Measurements from ENCODE around the gene TSPAN9.
"Not testable (repeated sequence)": the region's sequence is repeated elsewhere in the genome, so short reads cannot be mapped to it uniquely, and the experiment has no call there.

Gene TSPAN9

DNA sequence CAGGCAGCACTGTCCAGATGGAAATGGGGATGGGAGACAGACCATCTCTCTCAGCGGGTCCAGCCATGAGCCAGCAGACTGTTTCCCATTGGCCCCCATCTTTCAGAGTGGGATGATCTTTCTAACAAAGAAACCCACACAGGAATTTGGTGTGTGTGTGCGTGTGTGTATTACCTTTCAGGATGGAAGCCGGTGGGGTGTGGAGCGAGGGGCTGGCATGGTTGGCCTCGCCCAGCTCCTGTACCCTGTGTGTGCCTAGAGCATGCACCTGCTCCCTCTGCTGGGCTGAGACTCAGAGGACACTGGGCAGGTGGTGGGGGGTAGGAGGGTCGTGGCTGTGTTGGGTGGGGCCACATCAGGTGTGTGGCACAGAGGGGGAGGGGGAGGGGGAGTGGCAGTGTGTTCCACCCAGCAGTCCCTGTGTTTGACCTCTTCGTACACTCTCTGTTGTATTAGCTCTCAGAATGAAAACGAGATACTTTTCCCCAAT lies 33.0 kb upstream of the TSPAN9 start:
- no peak for DNase-seq (ENCODE audit: low read depth)

DNA sequence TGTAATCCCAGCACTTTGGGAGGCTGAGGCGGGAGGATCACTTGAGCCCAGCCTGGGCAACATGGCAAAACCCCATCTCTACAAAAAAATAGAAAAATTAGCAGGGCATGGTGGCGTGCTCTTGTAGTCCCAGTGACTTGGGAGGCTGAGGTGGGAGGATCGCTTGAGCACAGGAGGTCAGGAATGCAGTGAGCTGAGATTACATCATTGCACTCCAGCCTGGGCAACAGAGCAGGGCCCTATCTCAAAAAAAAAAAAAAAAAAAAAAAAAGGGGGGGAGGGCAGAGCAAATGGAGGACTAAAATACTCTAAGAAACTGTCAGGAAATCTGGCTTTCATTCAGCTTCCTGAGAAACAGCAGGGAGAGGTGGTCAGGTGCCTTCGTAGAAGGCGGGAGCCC lies 31.7 kb upstream of the TSPAN9 start:
- DNase-seq (ENCODE audit: low read depth): no peak

- DNase-seq (ENCODE audit: low read depth): no peak
These were observed 31.2 kb upstream of the TSPAN9 start for GRCh38 chr12:3045989-3046388.

- no peak for DNase-seq (ENCODE audit: low read depth)
These were observed 30.6 kb upstream of the TSPAN9 start for GRCh38 chr12:3046441-3047200.

DNA sequence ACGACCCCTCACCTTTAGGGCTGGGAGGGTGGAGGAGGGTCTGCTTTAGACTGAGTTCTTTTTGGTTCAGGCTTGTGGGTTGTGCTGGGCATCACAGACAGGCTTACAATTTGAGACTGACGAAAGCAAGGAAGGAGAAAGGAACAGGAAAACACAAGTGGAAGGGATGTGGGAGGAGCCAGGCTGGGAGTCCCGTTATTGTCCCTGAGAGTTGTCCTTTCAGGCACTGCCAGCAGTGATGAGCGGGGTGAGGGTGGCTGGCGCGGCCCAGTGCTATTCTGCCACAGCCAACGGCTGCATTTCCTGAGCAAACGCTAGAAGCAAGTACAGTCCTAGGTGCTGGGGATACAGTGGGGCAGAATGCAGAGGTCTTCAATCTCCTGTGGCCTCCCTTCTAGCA lies 29.2 kb upstream of the TSPAN9 start:
- DNase-seq (ENCODE audit: low read depth): no peak

- no peak for DNase-seq (ENCODE audit: low read depth)
These were observed 28.6 kb upstream of the TSPAN9 start for GRCh38 chr12:3048540-3048939.

DNA sequence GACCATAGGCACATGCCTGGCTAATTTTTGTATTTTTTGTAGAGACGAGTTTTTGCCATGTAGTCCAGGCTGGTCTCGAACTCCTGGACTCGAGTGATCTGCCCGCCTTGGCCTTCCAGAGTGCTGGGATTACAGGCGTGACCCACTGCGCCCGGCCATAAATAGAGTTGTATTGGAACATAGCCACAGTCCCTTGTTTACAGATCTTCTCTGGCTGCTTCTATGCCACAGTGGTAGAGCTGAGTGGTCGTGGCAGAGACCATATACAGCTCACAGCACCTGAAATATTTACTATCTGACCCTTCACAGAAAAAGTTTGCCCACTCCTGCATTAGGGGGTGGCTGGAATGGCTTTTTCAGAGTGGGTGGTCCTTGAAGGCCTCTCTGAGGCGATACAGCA lies 28.0 kb upstream of the TSPAN9 start:
- no peak for DNase-seq (ENCODE audit: low read depth)

DNA sequence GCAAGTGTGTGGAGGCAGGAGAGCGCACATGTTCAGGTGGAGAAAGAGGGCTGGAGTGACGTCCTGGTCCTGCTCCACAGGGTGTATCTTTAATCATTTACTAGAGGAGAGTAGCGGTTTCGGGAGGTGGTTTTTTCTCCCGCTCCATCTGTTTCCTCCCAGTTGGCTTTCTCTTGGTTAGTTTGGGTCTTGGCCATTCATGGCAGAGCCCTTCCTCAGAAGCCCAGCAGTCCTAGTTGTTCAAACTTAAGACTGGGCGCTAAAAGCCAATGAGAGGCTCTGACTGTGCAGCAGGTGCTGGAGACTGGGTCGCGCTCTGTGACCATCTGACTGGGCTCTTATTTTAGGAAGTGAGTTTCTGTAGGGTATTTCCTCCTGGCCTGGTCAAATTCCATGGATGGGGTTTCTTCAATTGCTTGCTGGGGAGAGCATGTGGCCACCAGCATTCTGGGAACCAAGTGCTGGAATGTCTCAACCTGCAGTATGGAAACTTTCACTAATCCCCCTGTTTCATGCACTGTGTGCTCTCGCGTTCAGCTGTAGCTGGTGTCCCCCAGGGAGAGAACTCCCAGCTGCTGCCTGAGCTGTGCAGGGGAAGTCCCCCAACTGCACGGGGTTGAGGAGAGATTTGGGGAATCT lies 27.4 kb upstream of the TSPAN9 start:
- no peak for DNase-seq (ENCODE audit: low read depth)

DNA sequence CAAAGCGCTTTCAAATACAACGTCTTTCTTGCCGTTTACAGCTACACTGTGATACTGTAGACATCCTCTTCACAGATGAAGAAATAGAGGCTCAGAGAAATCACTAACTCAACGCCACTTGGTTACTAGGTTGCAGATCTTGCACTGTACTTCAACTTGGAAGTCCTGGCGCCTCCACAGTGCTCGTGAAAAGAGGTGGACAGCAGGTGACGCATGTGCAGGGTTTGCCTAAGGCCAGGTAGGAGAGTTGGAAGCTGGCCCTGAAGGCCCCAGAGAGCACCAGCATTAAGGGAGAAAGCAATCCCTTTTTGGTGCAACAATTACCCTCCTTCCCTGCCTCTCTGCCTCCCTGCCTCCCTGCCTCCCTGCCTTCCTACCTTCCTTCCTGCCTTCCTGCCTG lies 22.8 kb upstream of the TSPAN9 start:
- no peak for DNase-seq (ENCODE audit: low read depth)

DNA sequence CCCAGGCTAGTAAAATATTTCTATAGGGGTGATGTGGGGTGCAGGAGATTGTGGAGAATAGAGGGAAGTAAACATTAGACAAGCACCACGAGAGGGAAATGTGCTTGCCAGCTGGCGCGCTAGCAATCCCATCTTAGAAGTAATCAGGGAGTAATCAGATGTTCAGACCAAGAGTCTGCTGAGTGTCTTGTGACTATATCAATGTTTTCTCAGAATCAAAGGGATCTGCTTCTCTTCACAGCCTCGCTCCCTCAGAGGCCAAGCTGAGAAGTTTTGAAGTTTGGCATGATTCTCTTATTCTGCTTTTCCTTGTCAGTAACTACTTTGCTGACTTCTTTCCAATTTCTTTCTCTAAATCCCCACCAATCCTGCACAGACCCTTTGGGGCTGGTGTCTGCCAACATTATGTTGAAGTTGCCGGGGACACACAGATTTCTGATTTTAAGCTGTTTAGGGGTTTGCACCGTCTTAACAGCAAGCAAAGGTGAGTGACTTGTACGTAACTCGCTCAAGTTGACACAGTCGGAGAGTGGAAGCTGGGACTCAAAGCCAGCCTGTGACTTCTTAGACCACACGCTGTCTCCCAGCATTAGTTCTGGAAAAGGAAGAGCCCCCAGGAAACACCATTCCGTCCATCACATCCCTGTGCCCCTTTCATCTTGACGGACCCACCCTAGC lies 22.0 kb upstream of the TSPAN9 start:
- no peak for DNase-seq (ENCODE audit: low read depth)

GRCh38 chr12:3055704-3056467 lies 21.3 kb upstream of the TSPAN9 start:
- no peak for DNase-seq (ENCODE audit: low read depth)

DNA sequence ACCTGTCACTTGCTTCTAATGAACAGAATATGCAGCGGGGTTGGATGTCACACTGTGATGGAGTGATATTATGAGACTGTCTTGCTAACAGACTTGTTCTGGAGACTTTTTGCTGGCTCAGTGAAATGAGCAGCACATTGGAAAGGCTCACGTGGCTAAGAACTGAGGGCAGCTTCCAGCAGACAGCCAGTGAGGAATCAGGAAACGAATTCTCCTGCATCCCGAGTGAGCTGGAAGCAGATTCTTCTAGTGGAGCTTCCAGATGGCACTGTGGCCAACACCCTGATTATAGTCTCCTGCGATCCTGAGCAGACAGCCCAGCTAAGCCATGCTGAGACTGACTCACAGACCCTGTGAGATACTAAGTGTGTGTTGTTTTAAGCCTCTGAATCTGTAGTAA lies 16.1 kb upstream of the TSPAN9 start:
- no peak for DNase-seq (ENCODE audit: low read depth)

DNA sequence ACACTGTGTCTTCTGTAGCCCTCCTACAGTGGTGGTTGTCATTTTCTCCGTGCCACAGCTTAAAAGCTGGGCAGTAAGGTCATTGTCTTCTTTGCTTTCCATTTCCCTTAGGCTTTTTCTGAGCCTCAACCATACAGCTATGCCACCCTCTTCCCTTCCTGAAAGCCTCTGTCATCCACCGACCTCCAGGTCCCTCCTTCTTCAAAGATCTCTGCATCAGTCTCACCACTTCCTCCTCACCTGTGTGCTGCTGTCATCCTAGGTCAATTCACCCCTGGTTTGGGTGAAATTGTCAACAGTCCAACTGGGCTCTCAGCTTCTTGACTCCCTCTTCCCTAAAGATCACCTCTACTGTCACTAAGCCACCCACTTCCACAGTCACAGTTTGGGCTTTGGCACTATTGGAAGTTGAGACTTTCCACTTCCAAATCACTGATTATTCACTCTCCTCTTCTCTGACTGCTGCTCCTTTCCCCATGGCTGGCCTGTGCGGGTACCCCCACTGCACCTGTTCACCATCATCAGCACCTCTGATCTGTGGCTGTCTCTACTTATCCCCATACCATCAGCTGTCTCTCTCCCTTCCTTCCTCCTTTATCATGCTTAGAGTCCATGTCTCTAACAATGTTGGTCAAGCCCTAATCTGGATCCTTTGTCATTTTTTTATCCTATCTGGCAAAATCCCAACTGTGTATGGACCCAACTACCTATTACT lies 15.5 kb upstream of the TSPAN9 start:
- DNase-seq (ENCODE audit: low read depth): no peak

DNA sequence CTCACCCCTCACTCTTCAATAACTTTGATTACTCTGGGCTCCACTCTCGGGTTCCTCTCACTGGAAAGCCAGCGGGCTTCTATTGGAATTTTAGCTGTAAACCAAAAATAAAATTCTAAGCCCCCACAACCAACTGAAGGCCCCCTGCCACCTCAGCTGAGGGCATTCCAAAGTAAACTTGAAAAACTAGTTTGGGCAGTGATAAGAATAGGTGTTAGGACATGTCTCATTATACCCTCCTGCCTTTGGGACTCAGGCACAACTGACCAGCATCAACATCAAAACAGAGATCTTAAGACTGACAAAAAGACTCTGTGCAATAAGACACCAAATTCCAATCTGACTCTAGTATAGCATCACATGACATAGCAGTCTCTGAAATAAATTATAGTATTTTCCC lies 11.9 kb upstream of the TSPAN9 start:
- DNase-seq (ENCODE audit: low read depth): no peak

DNA sequence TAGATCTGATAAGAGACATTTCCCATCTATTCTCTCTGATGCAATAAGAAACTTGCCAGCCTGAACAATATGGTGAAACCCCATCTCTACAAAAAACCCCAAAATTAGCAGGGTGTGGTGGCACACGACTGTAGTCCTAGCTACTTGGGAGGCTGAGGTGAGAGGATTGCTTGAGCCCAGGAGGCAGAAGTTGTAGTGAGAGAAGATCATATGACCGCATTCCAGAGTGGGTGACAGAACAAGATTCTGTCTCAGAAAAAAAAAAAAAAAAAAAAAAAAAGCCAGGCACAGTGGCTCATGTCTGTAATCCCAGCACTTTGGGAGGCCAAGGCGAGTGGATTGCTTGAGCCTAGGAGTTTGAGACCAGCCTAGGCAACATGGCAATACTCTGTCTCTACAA lies 11.3 kb upstream of the TSPAN9 start:
- DNase-seq (ENCODE audit: low read depth): not testable (repeated sequence)

GRCh38 chr12:3069714-3070113 lies 7.5 kb upstream of the TSPAN9 start:
- DNase-seq (ENCODE audit: low read depth): no peak

GRCh38 chr12:3071107-3071506 lies 6.1 kb upstream of the TSPAN9 start:
- no peak for DNase-seq (ENCODE audit: low read depth)

GRCh38 chr12:3071710-3072109 lies 5.5 kb upstream of the TSPAN9 start:
- no peak for DNase-seq (ENCODE audit: low read depth)

DNA sequence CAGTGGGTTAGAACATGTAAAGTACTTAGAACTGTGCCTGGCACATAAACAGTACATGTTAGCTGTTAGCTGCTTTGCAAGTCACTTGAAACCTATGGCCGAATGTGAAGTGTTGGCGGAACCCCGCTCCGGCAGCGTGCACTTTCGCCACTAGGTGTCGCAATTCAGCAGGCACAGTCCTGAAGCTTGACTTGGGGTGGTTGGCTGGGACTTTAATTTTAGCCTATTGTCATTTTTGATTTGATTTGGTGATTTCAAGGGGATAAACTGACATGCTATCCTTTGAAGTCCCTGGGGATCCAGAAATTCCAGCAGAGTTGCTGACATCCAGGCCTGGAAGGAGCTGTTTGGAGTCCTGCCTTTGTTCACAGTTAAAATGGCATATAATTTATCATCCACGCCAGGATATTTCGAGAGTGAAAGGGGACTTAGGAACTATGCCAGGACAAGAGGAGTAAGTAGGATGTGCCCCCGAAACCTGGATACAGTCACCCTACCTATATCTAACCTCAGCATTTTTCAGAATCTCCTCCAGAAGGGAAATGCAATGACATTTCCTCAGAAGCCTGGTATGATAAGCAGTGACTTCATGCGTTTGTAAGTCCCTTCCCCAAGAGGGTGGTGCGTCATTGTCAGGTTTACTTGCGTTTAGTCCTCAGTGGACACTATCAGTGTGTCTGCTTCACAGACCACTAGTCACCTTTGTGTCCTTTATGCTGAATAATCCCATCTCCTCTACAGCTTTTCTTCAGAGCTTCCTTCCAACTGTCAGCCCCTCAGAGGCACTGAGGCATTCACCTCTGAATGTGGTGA lies 3.5 kb upstream of the TSPAN9 start:
- DNase-seq (ENCODE audit: low read depth): peak; percentile 74

GRCh38 chr12:3075315-3075714 lies 1.9 kb upstream of the TSPAN9 start:
- DNase-seq (ENCODE audit: low read depth): no peak

- DNase-seq (ENCODE audit: low read depth): no peak
These were observed 448 bp downstream of the TSPAN9 start for GRCh38 chr12:3077572-3078081.
